HG03342 (cell line): ENCODE data around the gene SERPINA12.

Experiments
- ATAC-seq: cut with Tn5 transposase; IDR thresholded peaks from one replicate; pipeline ENCODE4 v1.9.1; 2021; ENCODE audit warnings: mild to moderate bottlenecking, moderate library complexity; ENCODE audit not compliant: unreplicated experiment

Gene SERPINA12

GRCh38 chr14:94467728-94468520 is 41.3 kb downstream of the SERPINA12 start:
- no peak for ATAC-seq

DNA sequence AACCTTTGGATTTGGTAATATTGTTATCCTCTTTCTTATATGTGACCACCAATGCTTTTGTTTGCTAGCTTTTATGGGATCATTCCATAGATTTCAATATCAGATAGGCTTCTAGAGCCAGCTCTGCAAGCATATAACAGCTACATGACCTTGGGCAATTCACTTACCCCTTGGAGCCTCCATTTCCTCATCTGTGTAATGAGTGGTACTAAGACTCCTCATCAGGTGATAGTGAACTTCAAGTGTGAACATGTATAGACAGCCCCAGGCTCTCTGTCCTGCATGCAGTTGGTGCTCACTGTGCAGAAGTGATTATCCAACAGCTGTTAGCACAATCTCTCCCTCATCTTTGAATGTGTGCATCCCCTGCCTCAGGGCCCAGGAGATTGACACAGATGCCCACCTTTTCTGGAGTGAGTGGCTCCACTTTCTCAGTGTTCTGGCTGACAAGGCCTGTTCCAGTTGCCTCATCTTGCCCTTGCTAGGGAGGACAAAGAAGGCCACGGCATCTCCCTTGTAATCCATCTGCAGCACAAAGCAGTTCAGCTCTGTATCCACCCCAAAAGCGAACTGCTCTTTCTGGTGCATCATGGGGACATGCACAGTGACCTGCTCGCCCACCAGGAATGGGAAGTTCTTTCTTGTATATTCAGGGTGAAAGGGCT is 42.4 kb downstream of the SERPINA12 start:
- no peak for ATAC-seq

- ATAC-seq = no peak
Measured at GRCh38 chr14:94465042-94465441, 44.2 kb downstream of the SERPINA12 start.

DNA sequence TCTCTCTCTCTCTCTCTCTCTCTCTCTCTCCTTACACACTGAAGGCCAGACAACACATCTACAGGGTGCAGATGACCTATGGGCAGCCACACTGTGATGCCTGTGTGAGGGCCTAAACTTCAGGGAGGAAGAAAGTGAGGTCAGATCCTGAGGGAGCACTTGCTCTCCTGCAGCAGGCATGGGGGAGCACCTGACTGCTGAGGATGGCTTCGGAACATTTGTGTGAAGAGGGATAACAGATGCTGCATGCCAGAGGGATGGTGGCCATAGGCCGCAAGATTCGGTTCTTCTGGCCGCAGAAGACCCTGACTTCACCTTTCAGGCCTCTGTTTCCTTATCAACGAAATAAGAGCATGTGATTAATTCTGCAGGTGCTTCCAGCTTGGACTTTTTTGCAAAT is 45.0 kb downstream of the SERPINA12 start:
- ATAC-seq = no peak

DNA sequence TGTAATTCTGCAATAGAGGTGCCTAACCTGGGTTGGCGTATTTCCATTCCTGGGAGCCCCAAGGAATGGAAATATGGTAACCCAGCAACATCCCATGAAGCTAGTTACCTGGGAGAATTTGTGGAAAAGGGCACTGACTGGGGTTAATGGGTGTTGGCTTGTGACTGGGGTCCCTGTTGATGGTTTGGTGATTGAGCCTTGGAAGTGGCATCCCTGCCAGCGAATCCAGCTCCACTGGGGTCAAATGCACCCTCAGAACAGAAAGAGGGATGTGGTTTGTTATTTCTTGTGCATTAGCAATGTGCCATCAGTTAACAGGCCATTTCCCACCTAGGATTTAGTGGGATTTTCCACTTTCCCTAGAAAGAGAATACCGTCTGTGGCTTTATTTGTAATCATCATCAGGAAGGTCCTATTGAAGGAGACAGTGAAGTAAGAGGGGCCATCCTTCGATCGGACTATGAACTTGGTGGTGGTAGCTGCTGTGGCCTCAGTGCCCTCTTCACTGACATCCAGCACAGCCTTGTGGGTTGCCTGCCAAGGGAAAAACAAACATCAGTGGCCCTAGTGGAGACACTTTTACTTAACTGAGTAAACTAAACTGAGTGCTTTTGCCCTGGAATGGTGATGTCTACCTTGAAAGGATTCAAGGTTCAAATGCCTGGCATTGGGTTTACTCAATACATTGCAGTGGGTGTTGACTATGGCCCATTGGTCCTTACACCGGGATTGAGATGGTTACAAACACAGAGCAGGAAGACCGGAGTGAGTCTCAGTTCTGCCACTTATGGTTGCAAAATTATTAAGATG is 46.3 kb downstream of the SERPINA12 start:
- no peak for ATAC-seq

- no peak for ATAC-seq
Measured at GRCh38 chr14:94462219-94462551, 47.1 kb downstream of the SERPINA12 start.

GRCh38 chr14:94461526-94462218 is 47.6 kb downstream of the SERPINA12 start:
- ATAC-seq = no peak

DNA sequence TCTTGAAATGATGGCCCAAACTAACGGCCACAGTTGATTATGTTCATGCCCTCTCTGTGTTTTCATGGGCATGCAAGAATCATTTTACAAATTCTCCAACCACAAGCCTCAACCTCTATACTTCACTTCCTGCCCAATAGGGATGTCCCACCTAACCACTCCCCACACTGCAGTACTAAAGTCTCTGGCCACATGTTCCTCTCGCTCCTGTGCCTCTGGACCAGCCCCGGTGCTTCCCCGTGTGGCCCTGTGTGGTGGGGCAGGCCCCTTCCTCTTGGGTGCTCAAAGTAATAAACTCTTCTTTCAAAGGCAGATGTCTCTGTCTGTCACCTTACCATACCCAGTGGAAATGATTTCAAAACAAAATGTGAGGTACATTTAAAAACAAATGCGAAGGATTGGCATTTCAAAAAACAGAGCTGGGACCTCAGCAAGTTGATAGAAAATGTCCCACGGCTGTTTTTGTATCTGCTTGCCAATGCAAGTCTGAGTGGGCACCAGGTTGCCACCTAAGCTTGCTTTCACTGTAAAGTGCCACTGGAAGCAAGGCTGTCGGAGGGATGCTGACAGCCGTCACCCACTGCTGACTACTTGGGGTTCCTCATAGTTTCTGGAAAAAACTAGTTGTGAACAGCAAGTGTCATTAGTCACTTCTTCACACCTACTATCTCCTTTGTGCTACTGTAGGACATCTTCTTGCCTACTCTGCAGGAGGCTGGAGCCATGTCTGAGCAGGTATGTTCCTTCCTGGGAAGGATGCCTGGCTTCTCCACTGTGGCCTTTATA is 48.4 kb downstream of the SERPINA12 start:
- ATAC-seq = no peak

DNA sequence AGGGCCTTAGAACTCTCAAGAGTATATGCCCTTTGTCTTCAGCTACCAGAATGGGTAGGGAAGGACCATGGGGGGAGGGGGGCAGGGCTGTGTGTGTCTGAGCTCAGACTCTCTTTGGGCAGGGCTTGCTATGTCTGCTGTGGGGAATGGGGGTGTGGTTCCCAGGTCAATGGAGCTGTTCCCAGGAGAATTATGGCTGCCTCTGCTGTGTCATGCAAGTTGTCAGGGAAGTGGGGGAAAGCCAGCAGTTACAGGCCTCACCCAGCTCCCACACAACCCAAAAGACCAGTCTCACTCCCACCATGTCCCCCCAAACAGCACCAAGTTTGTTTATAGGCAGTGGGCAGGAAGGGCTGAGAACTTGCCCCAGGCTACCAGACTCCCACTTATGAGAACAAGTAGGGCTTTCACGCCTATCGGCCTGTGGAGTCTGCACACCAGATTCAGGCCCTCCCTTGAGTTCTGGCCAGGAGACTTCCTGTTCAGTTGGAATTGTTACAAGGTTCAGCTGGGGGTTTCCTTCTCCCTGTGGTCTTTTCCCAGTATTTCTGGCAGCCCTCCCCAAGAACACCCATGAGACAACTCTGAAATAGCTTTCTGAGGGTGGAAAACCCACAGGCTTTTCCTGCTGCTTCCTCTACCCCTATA is 50.6 kb downstream of the SERPINA12 start:
- no peak for ATAC-seq

DNA sequence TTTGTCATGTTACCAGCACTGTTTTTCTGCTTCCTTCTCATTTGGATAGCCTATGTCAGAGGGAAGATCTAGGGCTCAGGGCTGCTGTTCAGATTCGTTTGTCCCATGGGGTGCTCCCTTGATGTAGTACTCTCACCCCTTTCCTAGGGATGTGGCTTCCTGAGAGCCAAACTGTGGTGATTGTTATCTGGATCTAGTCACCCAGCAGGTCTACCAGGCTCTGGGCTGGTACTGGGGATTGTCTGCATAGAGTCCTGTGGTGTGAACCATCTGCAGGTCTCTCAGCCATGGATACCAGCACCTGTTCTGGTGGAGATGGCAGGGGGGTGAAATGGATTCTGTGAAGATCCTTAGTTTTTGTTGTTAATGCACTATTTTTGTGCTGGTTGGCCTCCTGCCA is 51.2 kb downstream of the SERPINA12 start:
- no peak for ATAC-seq

DNA sequence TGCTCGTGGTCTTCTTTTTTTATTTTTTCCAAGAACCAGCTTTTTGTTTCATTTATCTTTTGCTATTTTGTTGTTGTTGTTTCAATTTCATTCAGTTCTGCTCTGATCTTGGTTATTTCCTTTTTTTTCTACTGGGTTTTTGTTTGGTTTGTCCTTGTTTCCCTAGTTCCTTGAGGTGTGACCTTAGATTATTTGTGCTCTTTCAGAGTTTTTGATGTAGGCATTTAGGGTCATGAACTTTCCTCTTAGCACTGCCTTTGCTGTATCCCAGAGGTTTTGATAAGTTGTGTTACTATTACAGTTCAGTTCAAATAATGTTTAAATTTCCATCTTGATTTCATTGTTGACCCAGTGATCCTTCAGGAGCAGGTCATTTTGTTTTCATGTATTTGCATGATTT is 53.3 kb downstream of the SERPINA12 start:
- no peak for ATAC-seq

DNA sequence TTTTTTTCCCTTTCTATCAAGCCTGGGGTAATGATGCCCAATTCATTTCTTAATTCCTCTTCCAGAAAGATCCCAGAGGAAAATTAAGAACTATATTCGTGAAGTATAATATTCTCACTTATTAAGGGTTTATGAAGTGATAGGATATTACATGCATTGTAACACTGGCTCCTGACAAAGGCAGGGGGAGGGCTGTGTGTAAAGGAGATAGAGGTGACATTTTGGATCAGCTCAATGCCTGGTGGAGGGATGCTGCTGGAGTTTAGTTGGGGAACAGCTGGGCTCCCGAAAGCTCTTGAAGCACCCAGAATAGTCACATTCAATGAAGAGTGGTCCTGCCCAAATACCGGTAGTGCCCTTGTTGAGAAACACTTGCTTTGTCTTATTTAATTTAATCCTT is 57.4 kb downstream of the SERPINA12 start:
- ATAC-seq = no peak

DNA sequence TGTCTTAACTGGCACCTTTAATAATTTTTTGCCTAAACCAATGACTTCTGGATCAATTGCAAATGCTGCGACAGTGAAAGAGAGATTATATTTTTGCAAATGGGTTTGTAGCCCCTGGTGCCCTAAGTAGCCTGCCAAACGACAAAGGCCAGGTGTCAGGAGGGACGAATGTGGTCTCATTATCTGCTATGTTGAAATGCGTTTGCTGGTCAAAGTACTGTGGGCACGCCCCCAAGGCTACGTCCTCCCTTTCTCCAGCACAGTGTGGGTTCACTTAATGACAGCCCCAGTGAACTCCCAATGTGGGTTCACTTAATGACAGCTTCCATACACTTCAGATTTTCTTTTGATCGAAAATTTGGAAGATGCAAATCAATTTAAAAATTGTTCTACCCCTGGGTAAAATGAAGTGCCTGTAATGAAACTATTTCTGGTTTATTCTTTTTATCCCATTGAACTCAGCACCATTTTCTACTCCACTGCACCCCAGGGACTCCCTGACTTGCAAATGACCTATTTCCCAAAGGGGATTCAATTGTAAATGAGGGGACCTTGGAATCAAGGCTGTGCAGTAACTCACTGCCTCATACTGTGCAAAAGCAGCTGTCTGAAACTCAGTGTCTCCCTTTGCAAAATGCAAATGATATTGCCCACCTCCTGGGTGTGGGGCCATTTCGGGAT is 58.0 kb downstream of the SERPINA12 start:
- no peak for ATAC-seq

GRCh38 chr14:94450722-94451090 is 58.6 kb downstream of the SERPINA12 start:
- no peak for ATAC-seq

- no peak for ATAC-seq
Measured at GRCh38 chr14:94449930-94450329, 59.3 kb downstream of the SERPINA12 start.

- ATAC-seq = no peak
Measured at GRCh38 chr14:94448071-94448808, 61.0 kb downstream of the SERPINA12 start.

GRCh38 chr14:94447206-94447605 is 62.1 kb downstream of the SERPINA12 start:
- ATAC-seq = no peak

DNA sequence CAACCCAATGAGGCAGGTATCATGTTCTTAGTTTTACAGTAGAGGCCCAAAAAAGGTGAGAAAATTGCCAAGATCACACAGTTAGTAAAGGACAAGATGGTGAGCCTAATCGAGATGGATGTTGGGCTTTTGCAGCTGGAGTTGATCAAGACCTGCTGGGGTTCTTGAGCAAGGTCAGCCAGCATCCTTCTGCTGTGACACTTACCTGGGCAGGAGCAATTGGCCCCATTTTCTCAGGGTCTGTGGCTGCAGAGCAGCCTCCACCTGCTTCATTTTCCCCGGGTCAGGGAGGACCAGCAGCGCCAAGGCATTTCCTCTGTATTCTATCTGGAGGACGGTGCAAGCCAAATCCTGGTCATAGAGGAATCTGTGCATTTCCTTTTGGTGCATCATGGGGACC is 63.1 kb downstream of the SERPINA12 start:
- no peak for ATAC-seq

- ATAC-seq = no peak
Measured at GRCh38 chr14:94445003-94445402, 64.3 kb downstream of the SERPINA12 start.
